ENCODE results near the gene ACAN.

The ACAN gene

DNA sequence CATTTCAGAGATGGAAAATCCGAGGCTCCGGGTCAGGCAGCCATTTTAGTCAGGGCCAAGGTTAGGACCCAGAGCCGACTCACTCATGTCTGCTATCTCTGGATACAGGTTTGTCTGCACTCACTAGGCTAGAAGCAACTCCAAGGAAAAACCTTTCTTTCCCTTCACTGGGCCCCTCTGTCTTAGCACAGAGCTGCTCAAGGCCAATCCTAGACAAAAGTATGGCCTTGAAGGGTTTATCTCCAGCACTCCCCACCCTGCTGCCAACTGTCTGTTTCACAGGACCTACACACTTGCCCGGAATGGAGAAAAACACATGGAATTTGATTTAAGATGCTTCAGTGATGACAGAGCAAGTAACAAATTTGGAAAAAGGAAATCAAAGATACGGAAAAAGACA, 25.6 kb downstream of the ACAN start:
- no peak for DNase-seq (ENCODE audit: low read depth)
- TF ChIP-seq, protein P1, sequence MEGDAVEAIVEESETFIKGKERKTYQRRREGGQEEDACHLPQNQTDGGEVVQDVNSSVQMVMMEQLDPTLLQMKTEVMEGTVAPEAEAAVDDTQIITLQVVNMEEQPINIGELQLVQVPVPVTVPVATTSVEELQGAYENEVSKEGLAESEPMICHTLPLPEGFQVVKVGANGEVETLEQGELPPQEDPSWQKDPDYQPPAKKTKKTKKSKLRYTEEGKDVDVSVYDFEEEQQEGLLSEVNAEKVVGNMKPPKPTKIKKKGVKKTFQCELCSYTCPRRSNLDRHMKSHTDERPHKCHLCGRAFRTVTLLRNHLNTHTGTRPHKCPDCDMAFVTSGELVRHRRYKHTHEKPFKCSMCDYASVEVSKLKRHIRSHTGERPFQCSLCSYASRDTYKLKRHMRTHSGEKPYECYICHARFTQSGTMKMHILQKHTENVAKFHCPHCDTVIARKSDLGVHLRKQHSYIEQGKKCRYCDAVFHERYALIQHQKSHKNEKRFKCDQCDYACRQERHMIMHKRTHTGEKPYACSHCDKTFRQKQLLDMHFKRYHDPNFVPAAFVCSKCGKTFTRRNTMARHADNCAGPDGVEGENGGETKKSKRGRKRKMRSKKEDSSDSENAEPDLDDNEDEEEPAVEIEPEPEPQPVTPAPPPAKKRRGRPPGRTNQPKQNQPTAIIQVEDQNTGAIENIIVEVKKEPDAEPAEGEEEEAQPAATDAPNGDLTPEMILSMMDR (IDR thresholded peaks at IDR 0.05; ENCODE audit: low read length, missing control alignments) = no peak

DNA sequence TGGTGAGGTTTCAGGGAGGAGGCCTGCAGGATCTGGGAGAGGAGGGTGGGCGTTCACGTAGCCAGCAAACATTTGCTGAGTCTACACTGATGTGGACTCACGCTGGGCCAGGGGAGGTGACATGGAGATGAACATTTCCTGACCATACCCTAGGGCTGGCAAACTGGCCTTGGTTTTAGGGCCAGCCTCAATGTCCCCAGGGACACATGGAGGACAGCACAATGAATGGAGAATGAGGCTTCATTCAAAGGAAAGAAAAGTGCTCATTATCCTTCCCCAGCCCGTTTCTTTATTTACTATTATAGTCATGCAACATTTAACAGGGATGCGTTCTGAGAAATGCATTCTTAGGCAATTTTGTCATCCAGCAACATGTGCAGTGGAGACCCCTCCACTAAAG, 26.8 kb downstream of the ACAN start:
- no peak overlapping the region for H3K4me3 ChIP-seq (replicated peaks; ENCODE audit: low read depth, low read length)
- DNase-seq (ENCODE audit: low read depth) = no peak
- TF ChIP-seq, protein P1 (IDR thresholded peaks at IDR 0.05; ENCODE audit: low read length, missing control alignments) = no peak

More for the DNA sequence above, 25.6 kb downstream of the ACAN start:
- no peak overlapping the region for H3K4me3 ChIP-seq (replicated peaks; ENCODE audit: low read depth, low read length)

DNA sequence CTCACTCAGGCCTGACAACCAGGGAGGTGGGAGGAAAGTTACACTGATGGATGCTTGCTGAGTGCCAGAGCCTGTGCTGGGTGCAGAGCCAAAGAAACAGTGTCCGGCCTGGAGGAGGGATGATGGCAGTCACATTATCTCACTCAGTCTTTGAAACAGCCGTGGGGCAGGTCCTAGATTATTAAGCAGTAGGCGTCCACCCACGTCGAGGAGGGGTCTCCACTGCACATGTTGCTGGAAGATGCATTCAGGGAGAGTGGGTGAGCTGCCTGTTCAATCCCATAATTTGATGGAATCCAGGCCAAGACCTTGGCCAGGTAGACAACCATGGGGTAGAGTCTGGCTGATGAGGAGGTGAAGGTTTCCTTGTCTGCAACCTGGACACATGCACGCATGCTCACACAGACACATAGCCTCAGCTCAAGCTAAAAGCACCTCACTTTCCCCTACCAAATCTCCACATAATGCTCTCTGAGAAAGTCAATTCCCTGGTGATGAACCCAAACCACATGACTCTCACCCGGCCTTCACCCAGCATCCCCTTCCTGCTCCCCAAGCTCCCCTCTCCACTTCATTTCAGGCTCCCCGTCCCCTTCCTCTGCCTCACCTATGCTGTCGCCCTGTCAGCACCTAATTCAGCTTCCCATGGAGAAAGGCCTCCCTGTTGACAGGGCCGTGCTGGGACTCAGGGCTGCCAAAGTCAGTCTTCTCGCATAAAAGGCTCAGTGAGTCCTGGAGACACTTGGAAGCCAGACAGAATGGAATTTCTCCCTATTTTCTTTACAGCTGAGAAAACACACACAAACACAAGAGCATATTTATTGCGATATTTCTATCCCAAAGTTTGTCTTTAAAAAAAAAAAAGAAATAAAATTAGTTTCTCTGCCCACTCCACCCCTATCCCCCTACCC, 29.8 kb downstream of the ACAN start:
- no peak overlapping the region for H3K4me3 ChIP-seq (replicated peaks; ENCODE audit: low read depth, low read length)
- no peak for DNase-seq (ENCODE audit: low read depth)
- TF ChIP-seq, protein P1 (IDR thresholded peaks at IDR 0.05; ENCODE audit: low read length, missing control alignments) = no peak

DNA sequence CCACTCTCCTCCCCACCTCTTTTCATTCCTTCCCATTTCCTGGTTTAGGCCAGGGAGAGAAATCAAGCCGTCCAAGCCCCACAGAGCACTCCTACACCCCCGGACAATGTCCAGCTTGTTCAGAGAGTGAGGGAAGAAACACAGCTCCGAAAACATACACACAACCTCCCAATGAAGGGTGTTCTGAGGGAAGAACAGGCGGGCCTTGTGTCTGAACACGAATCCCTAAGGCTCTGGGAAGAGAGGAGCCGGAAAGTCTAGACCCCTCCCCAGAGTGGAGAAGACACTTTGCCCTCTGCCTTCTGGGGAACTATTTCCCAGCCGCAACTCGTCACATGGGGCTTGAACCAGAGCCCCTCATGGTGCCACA, 30.5 kb downstream of the ACAN start:
- TF ChIP-seq, protein P1 (IDR thresholded peaks at IDR 0.05; ENCODE audit: low read length, missing control alignments) = no peak

DNA sequence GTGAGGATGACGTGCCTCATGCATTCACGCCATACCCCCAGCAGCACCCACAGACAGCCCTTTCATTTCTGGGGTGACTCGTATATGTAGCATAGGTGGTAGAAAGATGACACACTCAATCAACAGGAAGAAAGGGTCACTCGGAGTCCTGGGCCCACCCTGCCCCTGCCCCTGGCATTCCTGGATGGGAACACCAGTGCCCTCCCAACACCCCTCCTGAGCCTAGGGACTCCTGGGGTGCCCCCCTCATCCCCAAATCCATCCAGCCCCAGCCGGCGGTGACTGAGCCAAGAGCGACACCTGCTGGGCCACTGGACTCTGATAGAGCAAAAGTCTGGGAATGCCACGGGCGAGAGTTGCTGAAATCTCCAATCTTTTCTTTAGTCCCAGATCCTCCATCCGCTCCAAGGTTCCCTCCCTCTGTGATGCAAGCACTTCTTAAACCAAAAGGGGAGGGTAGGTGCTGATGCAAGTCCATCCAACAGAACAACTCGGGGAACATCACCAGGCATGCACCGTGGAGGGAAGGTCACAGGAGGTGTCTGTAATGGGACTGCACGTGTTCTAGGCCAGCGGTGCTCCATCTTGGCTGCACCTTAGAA, 31.1 kb downstream of the ACAN start:
- no peak overlapping the region for H3K4me3 ChIP-seq (replicated peaks; ENCODE audit: low read depth, low read length)
- TF ChIP-seq, protein P1 (IDR thresholded peaks at IDR 0.05; ENCODE audit: low read length, missing control alignments) = peak; percentile 74
- peak; percentile 62 for DNase-seq (ENCODE audit: low read depth)

More for the DNA sequence above, 30.5 kb downstream of the ACAN start:
- H3K4me3 ChIP-seq (replicated peaks; ENCODE audit: low read depth, low read length) = no peak overlapping the region
- DNase-seq (ENCODE audit: low read depth) = no peak

DNA sequence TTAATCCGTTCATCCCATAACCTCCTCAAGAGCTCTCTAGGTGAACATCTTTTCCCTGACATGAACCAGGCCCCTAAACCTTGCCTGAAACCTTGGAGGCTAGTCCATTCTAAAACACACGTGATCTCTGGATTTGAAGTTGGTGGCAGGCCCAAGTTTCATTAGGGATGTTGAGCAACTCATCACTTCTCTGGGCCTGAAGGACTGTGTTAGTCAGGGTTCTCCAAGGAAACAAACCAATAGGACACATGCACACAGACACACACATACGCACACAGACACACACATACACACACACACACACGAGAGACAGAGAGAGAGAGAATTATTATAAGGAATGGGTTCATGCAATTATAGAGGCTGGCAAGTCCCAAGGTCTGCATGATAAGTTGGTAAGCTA, 31.9 kb downstream of the ACAN start:
- DNase-seq (ENCODE audit: low read depth) = peak; percentile 9
- TF ChIP-seq, protein P1 (IDR thresholded peaks at IDR 0.05; ENCODE audit: low read length, missing control alignments) = no peak
- no peak overlapping the region for H3K4me3 ChIP-seq (replicated peaks; ENCODE audit: low read depth, low read length)
